Natural killer cell (primary cell): ENCODE data around the gene PRKAG1. TPM values are rescaled to one million over a fixed set of nuclear protein-coding genes. Genes with fewer than 3 reads are reported as not detected.
A peak's percentile ranks its signal among the peaks of the same experiment; 100 is the strongest.

Experiments used
- ATAC-seq, 3 donors: fragments of 150-1000 bp in 2 of 3; fragments of 200-7000 bp in 1 of 3; cut with Tn5 transposase; 1 replicate in 1 of 3; 2 replicates in 2 of 3; pipeline ENCODE4 v1.10.0; 2021; ENCODE audit warnings: mild to moderate bottlenecking in 2 of 3, moderate library complexity in 2 of 3
- DNase-seq, 2 donors: peaks; one replicate each; pipeline versions ENCODE4 v3.0.0 to v3.0.0-alpha.2; 2013 to 2021; ENCODE audit warnings: mixed read lengths in 1 of 2
- H3K27ac ChIP-seq: one replicate; pipeline ENCODE4 v1.5.1; 2013; ENCODE audit warnings: mild to moderate bottlenecking, low read length
- H3K27me3 ChIP-seq: one replicate; pipeline ENCODE4 v1.6.1; 2013; ENCODE audit warnings: low read length; ENCODE audit not compliant: control insufficient read depth, insufficient read depth
- H3K36me3 ChIP-seq: one replicate; pipeline ENCODE4 v1.6.1; 2013; ENCODE audit warnings: low read length; ENCODE audit not compliant: control insufficient read depth, insufficient read depth
- H3K4me1 ChIP-seq: one replicate; pipeline ENCODE4 v1.6.1; 2013; ENCODE audit warnings: low read length; ENCODE audit not compliant: control insufficient read depth, insufficient read depth
- H3K4me3 ChIP-seq: one replicate; pipeline ENCODE4 v1.5.1; 2013; ENCODE audit warnings: low read length
- H3K9me3 ChIP-seq: one replicate; pipeline ENCODE4 v1.6.1; 2013; ENCODE audit warnings: low read length; ENCODE audit not compliant: control insufficient read depth, insufficient read depth
- H3K27ac Mint-ChIP-seq, 2 donors: one replicate each; pipeline ENCODE4 v1.8.0; 2022; ENCODE audit warnings: mild to moderate bottlenecking in 2 of 2, mixed read lengths in 2 of 2, moderate library complexity in 1 of 2
- H3K27me3 Mint-ChIP-seq, 2 donors: one replicate each; pipeline ENCODE4 v1.8.0; 2022; ENCODE audit warnings: low read depth in 2 of 2, mixed read lengths in 2 of 2
- H3K36me3 Mint-ChIP-seq: one replicate; pipeline ENCODE4 v1.8.0; 2022; ENCODE audit warnings: mixed read lengths
- H3K4me1 Mint-ChIP-seq, 2 donors: one replicate each; pipeline ENCODE4 v1.8.0; 2022; ENCODE audit warnings: mixed read lengths in 2 of 2
- H3K4me3 Mint-ChIP-seq: one replicate; pipeline ENCODE4 v1.8.0; 2022; ENCODE audit warnings: mild to moderate bottlenecking, moderate library complexity, mixed read lengths
- H3K9me3 Mint-ChIP-seq, 2 donors: one replicate each; pipeline ENCODE4 v1.8.0; 2022; ENCODE audit warnings: mixed read lengths in 2 of 2
- CTCF ChIP-seq: fragments of 200-600 bp; IDR thresholded peaks from one replicate; pipeline ENCODE4 v1.8.0; 2022; ENCODE audit warnings: antibody characterized with exemption
- WGBS: methylation state at CpG from one replicate; pipeline ENCODE4 v1.1.7; 2013; ENCODE audit warnings: missing lambda C conversion rate; ENCODE audit not compliant: insufficient coverage; 5-methylcytosine and 5-hydroxymethylcytosine counted together
- intact Hi-C: fragments of 100-400 bp; cut with micrococcal nuclease; formaldehyde crosslinking; loops from one replicate; pipeline ENCODE4 v1.14.2; 2022
- total RNA-seq, 4 donors: library from RNA; stranded (reverse); fragments of 120-200 nt in 1 of 4; gene quantifications; one replicate each; pipeline versions ENCODE4 v1.2.3 to v1.2.4, GENCODE V29; 2013 to 2022

The PRKAG1 gene
- total RNA-seq, 3 donors from 2014 or later (not counting 1 experiment from before 2014, with no cell fraction given), result 76.4 to 100 (median 81.1) TPM

GRCh38 chr12:48961801-48962200, 56.8 kb downstream of the PRKAG1 start:
- intact Hi-C loops, result no loop called here
- Histone ChIP-seq H3K27ac (no peak overlapping the region), H3K9me3 (no peaks in the 10 kb centered on the region), H3K36me3 (no peaks in the 10 kb centered on the region), H3K4me3 (no peak overlapping the region), H3K27me3 (no peaks in the 10 kb centered on the region), H3K4me1 (peaks cover 6% of the 10 kb centered on the region)
- TF ChIP-seq CTCF, result no peak
- peaks cover 6 to 13% of the 10 kb centered on the region in 2 donors for H3K4me1 Mint-ChIP-seq
- ATAC-seq (no peak), DNase-seq (no peak)
- no peak overlapping the region for H3K27ac Mint-ChIP-seq
- H3K27me3 Mint-ChIP-seq, result peaks cover 0 to 6% of the 10 kb centered on the region in 2 donors
- H3K4me3 Mint-ChIP-seq, result no peak overlapping the region
- H3K9me3 Mint-ChIP-seq, result no peaks in the 10 kb centered on the region
- no peaks in the 10 kb centered on the region for H3K36me3 Mint-ChIP-seq

GRCh38 chr12:48961331-48961730, 57.2 kb downstream of the PRKAG1 start:
- Histone ChIP-seq H3K36me3 (no peaks in the 10 kb centered on the region), H3K9me3 (no peaks in the 10 kb centered on the region), H3K27me3 (no peaks in the 10 kb centered on the region), H3K4me1 (peaks cover 11% of the 10 kb centered on the region), H3K27ac (no peak overlapping the region), H3K4me3 (no peak overlapping the region)
- Mint-ChIP-seq H3K9me3 (no peaks in the 10 kb centered on the region), H3K27me3 (peaks cover 0 to 6% of the 10 kb centered on the region in 2 donors), H3K36me3 (no peaks in the 10 kb centered on the region), H3K4me3 (no peak overlapping the region), H3K4me1 (peaks cover 10 to 18% of the 10 kb centered on the region in 2 donors), H3K27ac (no peak overlapping the region)
- no peak for ATAC-seq
- intact Hi-C loops, result no loop called here
- TF ChIP-seq CTCF, result no peak
- no peak for DNase-seq
- WGBS, result 60% methylated on average over 4 of the region's 4 CpGs

GRCh38 chr12:48960834-48961233, 57.7 kb downstream of the PRKAG1 start:
- TF ChIP-seq CTCF, result no peak
- DNase-seq (no peak), ATAC-seq (no peak)
- H3K4me3 Mint-ChIP-seq, result no peak overlapping the region
- 77% methylated on average over 3 of the region's 3 CpGs for WGBS
- no peaks in the 10 kb centered on the region for H3K9me3 ChIP-seq
- no peak overlapping the region for H3K27ac ChIP-seq
- no peak overlapping the region for H3K4me3 ChIP-seq
- H3K4me1 ChIP-seq, result peaks cover 16% of the 10 kb centered on the region
- intact Hi-C loops, result no loop called here
- H3K27me3 Mint-ChIP-seq, result peaks cover 0 to 6% of the 10 kb centered on the region in 2 donors
- no peaks in the 10 kb centered on the region for H3K27me3 ChIP-seq
- H3K36me3 Mint-ChIP-seq, result no peaks in the 10 kb centered on the region
- peaks cover 15 to 23% of the 10 kb centered on the region in 2 donors for H3K4me1 Mint-ChIP-seq
- H3K9me3 Mint-ChIP-seq, result no peaks in the 10 kb centered on the region
- H3K36me3 ChIP-seq, result no peaks in the 10 kb centered on the region
- no peak overlapping the region for H3K27ac Mint-ChIP-seq

GRCh38 chr12:48958049-48958388, 60.6 kb downstream of the PRKAG1 start:
- Mint-ChIP-seq H3K36me3 (no peaks in the 10 kb centered on the region), H3K4me1 (peaks cover 39 to 44% of the 10 kb centered on the region in 2 donors), H3K4me3 (peak overlapping the region; percentile 90), H3K27me3 (peaks cover 0 to 5% of the 10 kb centered on the region in 2 donors), H3K9me3 (no peaks in the 10 kb centered on the region), H3K27ac (peak overlapping the region; percentile 73 to 97)
- no peak for ATAC-seq
- no peak for DNase-seq
- Histone ChIP-seq H3K27me3 (no peaks in the 10 kb centered on the region), H3K9me3 (no peaks in the 10 kb centered on the region), H3K36me3 (no peaks in the 10 kb centered on the region), H3K4me1 (peaks cover 17% of the 10 kb centered on the region), H3K27ac (no peak overlapping the region), H3K4me3 (no peak overlapping the region)
- 19% methylated on average over 2 of the region's 3 CpGs for WGBS
- no peak for TF ChIP-seq CTCF
- intact Hi-C loops, result no loop called here
